H9 (cell line): ENCODE data around the gene MNS1. TPM values are rescaled to one million over a fixed set of nuclear protein-coding genes. Genes with fewer than 3 reads are reported as not detected.
"Not testable (repeated sequence)": the region's sequence is repeated elsewhere in the genome, so short reads cannot be mapped to it uniquely, and the experiment has no call there.

ENCODE experiments used
- DNase-seq: peaks from one replicate; pipeline ENCODE4 v3.0.0-alpha.2; 2017
- H2AFZ ChIP-seq: one replicate; pipeline ENCODE4 v1.6.1; 2013; ENCODE audit warnings: mild to moderate bottlenecking, low read length, control low read depth, moderate library complexity
- H2AK5ac ChIP-seq: 2 replicates; pipeline ENCODE4 v1.6.1; 2013; ENCODE audit warnings: low read length, control low read depth, mixed read lengths; ENCODE audit not compliant: insufficient read length
- H2BK120ac ChIP-seq: one replicate; pipeline ENCODE4 v1.6.1; 2013; ENCODE audit warnings: low read depth, mild to moderate bottlenecking, low read length, control low read depth, inconsistent platforms; ENCODE audit not compliant: poor library complexity, severe bottlenecking
- H2BK12ac ChIP-seq: 2 replicates; pipeline ENCODE4 v1.6.1; 2013; ENCODE audit warnings: low read length, control low read depth, mixed read lengths, low read depth; ENCODE audit not compliant: insufficient read length
- H2BK15ac ChIP-seq: 2 replicates; pipeline ENCODE4 v1.6.1; 2013; ENCODE audit warnings: low read depth, low read length, control low read depth
- H2BK20ac ChIP-seq: one replicate; pipeline ENCODE4 v1.6.1; 2013; ENCODE audit warnings: low read depth, mild to moderate bottlenecking, low read length, control low read depth, inconsistent platforms; ENCODE audit not compliant: poor library complexity, severe bottlenecking
- H2BK5ac ChIP-seq: 2 replicates; pipeline ENCODE4 v1.6.1; 2013; ENCODE audit warnings: low read length, control low read depth, mixed read lengths; ENCODE audit not compliant: insufficient read length
- H3K14ac ChIP-seq: 2 replicates; pipeline ENCODE4 v1.6.1; 2013; ENCODE audit warnings: low read length, control low read depth; ENCODE audit not compliant: insufficient read depth
- H3K18ac ChIP-seq: 2 replicates; pipeline ENCODE4 v1.6.1; 2013; ENCODE audit warnings: low read depth, mild to moderate bottlenecking, mixed read lengths, low read length, control low read depth; ENCODE audit not compliant: insufficient read length
- H3K23ac ChIP-seq: 2 replicates; pipeline ENCODE4 v1.6.1; 2013; ENCODE audit warnings: low read length, control low read depth, mixed read lengths, low read depth; ENCODE audit not compliant: insufficient read length
- H3K23me2 ChIP-seq: 2 replicates; pipeline ENCODE4 v1.6.1; 2013; ENCODE audit warnings: low read depth, mild to moderate bottlenecking, mixed read lengths, low read length, control low read depth; ENCODE audit not compliant: insufficient read length, poor library complexity, severe bottlenecking
- H3K27ac ChIP-seq: 2 replicates; pipeline ENCODE4 v1.5.1; 2013; ENCODE audit warnings: low read length, control low read depth, mixed read lengths, low read depth; ENCODE audit not compliant: insufficient read length
- H3K27me3 ChIP-seq: 2 replicates; pipeline ENCODE4 v1.6.1; 2013; ENCODE audit warnings: low read length, control low read depth, inconsistent platforms; ENCODE audit not compliant: insufficient read depth
- H3K4ac ChIP-seq: 2 replicates; pipeline ENCODE4 v1.6.1; 2013; ENCODE audit warnings: low read depth, mild to moderate bottlenecking, control low read depth, inconsistent platforms, low read length, moderate library complexity
- H3K4me1 ChIP-seq: 2 replicates; pipeline ENCODE4 v1.6.1; 2013; ENCODE audit warnings: low read length, control low read depth, inconsistent platforms; ENCODE audit not compliant: insufficient read depth
- H3K4me2 ChIP-seq: 2 replicates; pipeline ENCODE4 v1.6.1; 2013; ENCODE audit warnings: low read length, control low read depth, mixed read lengths; ENCODE audit not compliant: insufficient read length, insufficient read depth
- H3K56ac ChIP-seq: 2 replicates; pipeline ENCODE4 v1.6.1; 2013; ENCODE audit warnings: low read depth, mild to moderate bottlenecking, mixed read lengths, low read length, control low read depth; ENCODE audit not compliant: insufficient read length
- H3K79me1 ChIP-seq: 2 replicates; pipeline ENCODE4 v1.6.1; 2013; ENCODE audit warnings: low read depth, mild to moderate bottlenecking, moderate library complexity, low read length, control low read depth, inconsistent platforms; ENCODE audit not compliant: insufficient read depth, poor library complexity, severe bottlenecking
- H3K79me2 ChIP-seq: 2 replicates; pipeline ENCODE4 v1.6.1; 2013; ENCODE audit warnings: low read length, control low read depth, inconsistent platforms; ENCODE audit not compliant: insufficient read depth
- H3K9ac ChIP-seq: 2 replicates; pipeline ENCODE4 v1.6.1; 2013; ENCODE audit warnings: low read length, control low read depth, mixed read lengths; ENCODE audit not compliant: insufficient read length; ENCODE audit errors: extremely low read depth
- H3K9me3 ChIP-seq: one replicate; pipeline ENCODE4 v1.6.1; 2013; ENCODE audit warnings: low read depth, low read length, inconsistent platforms; ENCODE audit not compliant: control insufficient read depth
- H3T11ph ChIP-seq: one replicate; pipeline ENCODE4 v1.6.1; 2013; ENCODE audit warnings: mild to moderate bottlenecking, low read length, control low read depth, inconsistent platforms
- H4K20me1 ChIP-seq: one replicate; pipeline ENCODE4 v1.6.1; 2013; ENCODE audit not compliant: control insufficient read depth, insufficient read length, insufficient read depth
- H4K5ac ChIP-seq: 2 replicates; pipeline ENCODE4 v1.6.1; 2013; ENCODE audit warnings: low read depth, mild to moderate bottlenecking, mixed read lengths, low read length, control low read depth; ENCODE audit not compliant: insufficient read length
- H4K8ac ChIP-seq: replicated peaks from 2 replicates; pipeline ENCODE4 v1.6.1; 2013; ENCODE audit warnings: low read length, control low read depth, mixed read lengths, low read depth; ENCODE audit not compliant: insufficient read length
- H4K91ac ChIP-seq: 2 replicates; pipeline ENCODE4 v1.6.1; 2013; ENCODE audit warnings: low read depth, mild to moderate bottlenecking, moderate library complexity, mixed read lengths, low read length, control low read depth; ENCODE audit not compliant: insufficient read length
- H3K27ac Mint-ChIP-seq, 3 experiments: 2 replicates in 2 of 3; 3 replicates in 1 of 3; pipeline ENCODE4 v1.8.0; 2020 to 2021; ENCODE audit warnings: mixed read lengths in 3 of 3, mild to moderate bottlenecking in 1 of 3, moderate library complexity in 1 of 3
- H3K27me3 Mint-ChIP-seq: 2 replicates; pipeline ENCODE4 v1.8.0; 2021; ENCODE audit warnings: low read depth, mild to moderate bottlenecking, moderate library complexity, mixed read lengths
- H3K36me3 Mint-ChIP-seq, 3 experiments: 2 replicates in 2 of 3; 3 replicates in 1 of 3; pipeline ENCODE4 v1.8.0; 2020 to 2021; ENCODE audit warnings: low read depth in 3 of 3, mixed read lengths in 3 of 3; ENCODE audit not compliant: insufficient read depth in 1 of 3
- H3K4me1 Mint-ChIP-seq, 2 experiments: 2 replicates each; pipeline ENCODE4 v1.8.0; 2020; ENCODE audit warnings: mixed read lengths in 2 of 2
- H3K4me3 Mint-ChIP-seq, 2 experiments: 2 replicates in 1 of 2; 3 replicates in 1 of 2; pipeline ENCODE4 v1.8.0; 2020 to 2021; ENCODE audit warnings: mild to moderate bottlenecking in 2 of 2, mixed read lengths in 2 of 2, moderate library complexity in 1 of 2
- H3K9me3 Mint-ChIP-seq, 2 experiments: 2 replicates in 1 of 2; 3 replicates in 1 of 2; pipeline ENCODE4 v1.8.0; 2020; ENCODE audit warnings: mild to moderate bottlenecking in 2 of 2, mixed read lengths in 2 of 2, moderate library complexity in 1 of 2
- WGBS: extraction: QIAGEN DNeasy Blood & Tissue Kit; methylation state at CpG from one replicate; pipeline ENCODE4 v1.1.7; 2013; ENCODE audit warnings: missing lambda C conversion rate, low lambda C conversion rate, mixed read lengths; ENCODE audit not compliant: insufficient read length; ENCODE audit errors: extremely low coverage; 5-methylcytosine and 5-hydroxymethylcytosine counted together
- total RNA-seq: library from RNA; stranded (reverse); gene quantifications from 2 replicates; pipeline ENCODE4 v1.2.1, GENCODE V29; 2021

Gene MNS1
- total RNA-seq, 1 experiment from 2014 or later, result 4.2 TPM

DNA sequence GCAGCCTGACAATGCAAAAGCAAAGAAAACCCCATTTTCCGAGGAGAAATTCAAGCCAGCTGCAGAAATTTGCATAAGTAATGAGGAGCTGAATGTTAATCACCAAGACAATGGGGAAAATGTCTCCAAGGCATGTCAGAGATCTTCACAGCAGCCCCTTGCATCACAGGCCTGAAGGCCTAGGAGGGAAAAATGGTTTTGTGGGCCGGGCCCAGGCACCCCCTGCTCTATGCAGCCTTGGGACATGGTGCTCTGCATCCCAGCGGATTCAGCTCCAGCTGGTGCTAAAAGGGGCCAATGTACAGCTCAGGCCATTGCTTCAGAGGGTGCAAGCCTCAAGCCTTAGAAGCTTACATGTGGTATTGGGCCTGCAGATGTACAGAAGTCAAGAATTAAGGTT, 20.5 kb upstream of the MNS1 start:
- H2BK20ac ChIP-seq, H2BK15ac ChIP-seq, H3K14ac ChIP-seq, H3T11ph ChIP-seq, H3K27me3 ChIP-seq, H2AK5ac ChIP-seq, H2BK5ac ChIP-seq, H3K4me3 Mint-ChIP-seq, H3K56ac ChIP-seq, H3K79me2 ChIP-seq, H3K18ac ChIP-seq, H3K27ac ChIP-seq, H2AFZ ChIP-seq, H4K20me1 ChIP-seq, DNase-seq, H3K27me3 Mint-ChIP-seq, H3K23ac ChIP-seq, H3K79me1 ChIP-seq, H4K8ac ChIP-seq, H3K9me3 ChIP-seq, H3K23me2 ChIP-seq, H2BK12ac ChIP-seq, H3K27ac Mint-ChIP-seq, H3K9ac ChIP-seq, H4K5ac ChIP-seq, H2BK120ac ChIP-seq, H3K4me1 ChIP-seq, H4K91ac ChIP-seq, H3K4me2 ChIP-seq, H3K4ac ChIP-seq, H3K4me1 Mint-ChIP-seq: not testable (repeated sequence)
- Mint-ChIP-seq H3K9me3 (peaks cover 17 to 22% of the 10 kb centered on the region in 2 experiments), H3K36me3 (peaks cover 9 to 12% (median 11%) of the 10 kb centered on the region in 3 experiments; a peak in 6 of 7 replicates)
- no CpG with 5 or more reads among the region's 3 CpGs for WGBS
